ENCODE results near the gene NASP. TPM values are rescaled to one million over a fixed set of nuclear protein-coding genes. Genes with fewer than 3 reads are reported as not detected.
A peak's percentile ranks its signal among the peaks of the same experiment; 100 is the strongest.

Gene NASP
- total RNA-seq, 2 donors from 2014 or later = 145 to 291 TPM

DNA sequence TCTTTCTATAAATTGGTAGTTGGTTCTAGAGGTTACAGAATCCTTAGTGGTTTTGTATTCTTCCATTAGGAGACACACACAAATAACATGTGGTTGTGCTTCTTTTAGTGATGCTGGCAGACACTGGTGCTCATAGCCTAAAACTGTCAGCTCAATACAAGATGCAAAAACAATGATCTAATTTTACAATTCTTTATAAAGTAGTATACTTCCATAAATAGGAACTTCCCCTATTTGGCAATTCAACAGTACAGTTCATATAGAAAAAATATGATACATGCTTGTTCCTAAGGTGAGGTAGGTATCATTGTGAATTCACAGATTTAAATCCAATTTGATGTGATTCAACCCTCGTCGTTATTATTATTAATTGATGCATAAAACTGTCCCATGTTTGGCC, 60.8 kb downstream of the NASP start:
- Mint-ChIP-seq H3K27ac (no peak overlapping the region), H3K36me3 (peaks cover 12% of the 10 kb centered on the region)

GRCh38 chr1:45647248-45648021, 63.6 kb downstream of the NASP start:
- H3K4me1 Mint-ChIP-seq (ENCODE audit: low read depth in 2 of 2) = peaks cover 4 to 8% of the 10 kb centered on the region in 2 donors
- ATAC-seq = no peak
- peaks cover 4% of the 10 kb centered on the region for H3K36me3 Mint-ChIP-seq
- no peaks in the 10 kb centered on the region for H3K9me3 Mint-ChIP-seq
- H3K4me3 Mint-ChIP-seq = peak overlapping the region; percentile 11
- H3K27ac Mint-ChIP-seq = no peak overlapping the region
- no peak for DNase-seq (ENCODE audit: low spot score)
- H3K27me3 Mint-ChIP-seq = no peaks in the 10 kb centered on the region

More for the DNA sequence above, 60.8 kb downstream of the NASP start:
- no peak for ATAC-seq
- DNase-seq (ENCODE audit: low spot score) = no peak
- Mint-ChIP-seq H3K4me1 (ENCODE audit: low read depth in 2 of 2) (peaks cover 4 to 5% of the 10 kb centered on the region in 2 donors), H3K4me3 (no peak overlapping the region), H3K9me3 (no peaks in the 10 kb centered on the region), H3K27me3 (no peaks in the 10 kb centered on the region)

DNA sequence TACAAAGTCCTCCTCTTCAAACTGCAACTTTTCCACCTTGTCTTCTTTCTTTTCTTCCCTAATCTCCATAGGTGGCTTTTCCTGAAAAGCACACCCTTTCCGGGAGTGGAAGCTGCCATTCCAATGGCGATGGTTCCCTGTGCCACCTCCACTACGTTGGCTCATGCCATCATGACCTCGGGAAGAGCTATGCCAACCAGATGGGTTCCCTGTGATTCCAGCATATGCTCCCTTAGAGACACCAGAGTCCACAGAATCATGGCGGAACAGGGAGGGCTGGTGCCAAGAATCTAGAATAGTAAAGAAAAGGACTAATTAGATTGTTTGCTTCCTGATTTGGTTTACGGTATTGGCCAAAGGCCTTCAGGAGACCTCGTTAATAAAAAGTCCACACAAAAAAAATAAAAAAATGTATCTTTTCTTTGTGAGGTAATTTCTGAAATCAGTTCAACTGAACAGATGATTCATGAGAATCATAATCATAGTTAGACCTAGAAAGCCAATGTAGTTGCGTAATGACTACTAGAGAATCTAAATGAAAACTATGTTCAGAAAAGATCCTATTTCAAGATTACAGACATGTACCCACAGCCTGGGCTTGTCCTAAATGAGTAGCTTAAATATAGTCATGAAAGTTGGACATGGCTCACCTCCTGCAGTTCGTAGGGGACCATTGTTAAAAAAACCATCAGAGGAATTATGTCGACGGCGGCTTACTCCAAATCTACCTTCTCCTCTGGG, 70.9 kb downstream of the NASP start:
- no peak for DNase-seq (ENCODE audit: low spot score)
- peak overlapping the region; percentile 48 for H3K4me3 Mint-ChIP-seq
- H3K36me3 Mint-ChIP-seq = peaks cover 27% of the 10 kb centered on the region
- no peaks in the 10 kb centered on the region for H3K9me3 Mint-ChIP-seq
- peak overlapping the region in 1 of 2 donors; percentile 45 for H3K27ac Mint-ChIP-seq
- peaks cover 7 to 8% of the 10 kb centered on the region in 2 donors for H3K4me1 Mint-ChIP-seq (ENCODE audit: low read depth in 2 of 2)
- ATAC-seq = peak in 1 of 2 donors; percentile 85
- H3K27me3 Mint-ChIP-seq = no peaks in the 10 kb centered on the region

GRCh38 chr1:45656573-45657226, 72.9 kb downstream of the NASP start:
- H3K4me3 Mint-ChIP-seq = no peak overlapping the region
- DNase-seq (ENCODE audit: low spot score) (no peak), ATAC-seq (no peak)
- no peaks in the 10 kb centered on the region for H3K9me3 Mint-ChIP-seq
- peaks cover 31% of the 10 kb centered on the region for H3K36me3 Mint-ChIP-seq
- peaks cover 5 to 13% of the 10 kb centered on the region in 2 donors for H3K4me1 Mint-ChIP-seq (ENCODE audit: low read depth in 2 of 2)
- no peaks in the 10 kb centered on the region for H3K27me3 Mint-ChIP-seq
- no peak overlapping the region for H3K27ac Mint-ChIP-seq

DNA sequence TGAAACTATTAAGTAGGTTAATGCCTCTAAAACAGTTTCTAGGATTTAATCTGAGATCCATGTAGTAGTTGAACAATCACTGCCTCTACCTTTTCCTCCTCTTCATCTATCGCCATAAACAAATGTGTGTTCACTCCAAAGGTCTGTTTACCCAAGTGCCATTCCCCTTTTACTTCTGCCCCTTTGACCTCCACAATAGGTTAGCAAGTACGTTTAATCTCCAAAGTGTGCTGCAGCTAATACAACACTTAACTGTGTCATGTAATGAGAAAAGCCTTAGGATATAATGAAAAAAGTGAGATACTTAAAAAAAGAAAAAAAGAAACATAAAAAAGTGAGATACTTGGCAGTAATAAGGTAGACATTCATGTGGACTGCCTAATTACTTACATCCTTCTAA, 74.3 kb downstream of the NASP start:
- Mint-ChIP-seq H3K9me3 (no peaks in the 10 kb centered on the region), H3K27me3 (no peaks in the 10 kb centered on the region), H3K4me3 (no peak overlapping the region), H3K4me1 (ENCODE audit: low read depth in 2 of 2) (peaks cover 5 to 14% of the 10 kb centered on the region in 2 donors), H3K27ac (no peak overlapping the region), H3K36me3 (peaks cover 31% of the 10 kb centered on the region)
- ATAC-seq (no peak), DNase-seq (ENCODE audit: low spot score) (no peak)

- DNase-seq (ENCODE audit: low spot score) (no peak), ATAC-seq (no peak)
- Mint-ChIP-seq H3K36me3 (peaks cover 31% of the 10 kb centered on the region), H3K9me3 (no peaks in the 10 kb centered on the region), H3K4me1 (ENCODE audit: low read depth in 2 of 2) (peaks cover 9 to 19% of the 10 kb centered on the region in 2 donors), H3K27me3 (no peaks in the 10 kb centered on the region), H3K27ac (no peak overlapping the region), H3K4me3 (no peak overlapping the region)
Observed at GRCh38 chr1:45659222-45659621, 75.4 kb downstream of the NASP start.

DNA sequence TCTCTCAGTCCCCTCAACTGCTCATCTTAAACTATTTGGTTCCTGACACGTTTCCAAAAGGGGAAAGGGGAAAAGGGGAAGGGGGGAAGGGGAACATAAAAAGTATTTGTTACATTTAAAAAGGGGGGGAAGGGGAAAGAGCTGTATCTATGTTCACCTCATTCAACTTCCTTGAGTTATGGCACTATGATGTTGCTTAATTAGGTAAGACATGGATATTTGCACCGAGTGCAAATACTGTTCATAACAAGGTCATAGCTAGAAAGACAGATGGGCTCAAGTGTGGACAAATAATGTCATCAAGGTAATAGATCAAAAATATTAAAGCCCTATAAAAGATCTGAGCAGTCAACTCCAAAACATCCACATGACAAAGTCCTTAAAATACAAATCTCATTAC, 76.5 kb downstream of the NASP start:
- Mint-ChIP-seq H3K4me1 (ENCODE audit: low read depth in 2 of 2) (peaks cover 9 to 13% of the 10 kb centered on the region in 2 donors), H3K4me3 (no peak overlapping the region), H3K36me3 (peaks cover 21% of the 10 kb centered on the region), H3K9me3 (no peaks in the 10 kb centered on the region), H3K27me3 (no peaks in the 10 kb centered on the region), H3K27ac (no peak overlapping the region)
- ATAC-seq (no peak), DNase-seq (ENCODE audit: low spot score) (no peak)

- H3K27me3 Mint-ChIP-seq = no peaks in the 10 kb centered on the region
- peaks cover 22 to 30% of the 10 kb centered on the region in 2 donors for H3K4me1 Mint-ChIP-seq (ENCODE audit: low read depth in 2 of 2)
- H3K27ac Mint-ChIP-seq = no peak overlapping the region
- H3K9me3 Mint-ChIP-seq = no peaks in the 10 kb centered on the region
- ATAC-seq (no peak), DNase-seq (ENCODE audit: low spot score) (no peak)
- H3K4me3 Mint-ChIP-seq = no peak overlapping the region
- no peaks in the 10 kb centered on the region for H3K36me3 Mint-ChIP-seq
Observed at GRCh38 chr1:45666836-45667235, 83.0 kb downstream of the NASP start.

- Mint-ChIP-seq H3K36me3 (no peaks in the 10 kb centered on the region), H3K9me3 (no peaks in the 10 kb centered on the region), H3K27ac (no peak overlapping the region), H3K4me1 (ENCODE audit: low read depth in 2 of 2) (peaks cover 24 to 33% of the 10 kb centered on the region in 2 donors), H3K4me3 (no peak overlapping the region), H3K27me3 (no peaks in the 10 kb centered on the region)
- DNase-seq (ENCODE audit: low spot score) (no peak), ATAC-seq (no peak)
Observed at GRCh38 chr1:45667321-45668111, 83.7 kb downstream of the NASP start.

Other genes with a start within 250 kb of the NASP start
- 10 to 100 TPM; 29.8 to 43.6 TPM for gene TOE1, start 243.9 kb upstream of the NASP start, total RNA-seq
- 10 to 100 TPM; 30.5 to 63.2 TPM for gene MUTYH, start 243.6 kb upstream of the NASP start, total RNA-seq
- 1 to 10 TPM; 2.4 to 4.0 TPM for gene TESK2, start 92.9 kb upstream of the NASP start, total RNA-seq
- gene CCDC163, start 84.0 kb upstream of the NASP start, total RNA-seq = 1 to 10 TPM; 2.4 to 8.4 TPM
- 1 to 10 TPM; 3.8 to 5.6 TPM for gene MMACHC, start 83.7 kb upstream of the NASP start, total RNA-seq
- 100 to 1,000 TPM; 246 to 396 TPM for gene PRDX1, start 62.2 kb upstream of the NASP start, total RNA-seq
- gene AKR1A1, start 33.2 kb upstream of the NASP start, total RNA-seq = 100 to 1,000 TPM; 137 to 181 TPM
- gene CCDC17, start 40.0 kb downstream of the NASP start, total RNA-seq = 1 to 10 TPM; 4.4 to 6.9 TPM
- gene GPBP1L1, start 102.5 kb downstream of the NASP start, total RNA-seq = 100 to 1,000 TPM; 100 to 140 TPM
- gene TMEM69, start 104.1 kb downstream of the NASP start, total RNA-seq = 10 to 100 TPM; 18.7 to 19.4 TPM
- 10 to 100 TPM; 16.2 to 16.5 TPM for gene IPP, start 166.6 kb downstream of the NASP start, total RNA-seq
- 10 to 100 TPM; 31.8 to 73.2 TPM for gene MAST2, start 219.6 kb downstream of the NASP start, total RNA-seq

Measured in natural killer cell treated with Interleukin-12 subunit alpha and Interleukin-12 subunit beta and Interleukin-15 and Interleukin-18, amount 100 ng/mL, for 72 hours (primary cell).